ENCODE measurements around the gene ADI1. TPM values are rescaled to one million over a fixed set of nuclear protein-coding genes. Genes with fewer than 3 reads are reported as not detected.

ADI1 gene
- total RNA-seq, 4 donors from 2014 or later: 44.1 to 110 (median 78.1) TPM

GRCh38 chr2:3453190-3453999 lies 65.9 kb downstream of the ADI1 start:
- no peak overlapping the region for H3K4me3 ChIP-seq
- H3K9me3 ChIP-seq: no peaks in the 10 kb centered on the region
- H3K27me3 ChIP-seq: no peaks in the 10 kb centered on the region
- no peak for TF ChIP-seq EP300 (IDR thresholded peaks at IDR 0.05; ENCODE audit: low read depth)
- TF ChIP-seq, protein P1, sequence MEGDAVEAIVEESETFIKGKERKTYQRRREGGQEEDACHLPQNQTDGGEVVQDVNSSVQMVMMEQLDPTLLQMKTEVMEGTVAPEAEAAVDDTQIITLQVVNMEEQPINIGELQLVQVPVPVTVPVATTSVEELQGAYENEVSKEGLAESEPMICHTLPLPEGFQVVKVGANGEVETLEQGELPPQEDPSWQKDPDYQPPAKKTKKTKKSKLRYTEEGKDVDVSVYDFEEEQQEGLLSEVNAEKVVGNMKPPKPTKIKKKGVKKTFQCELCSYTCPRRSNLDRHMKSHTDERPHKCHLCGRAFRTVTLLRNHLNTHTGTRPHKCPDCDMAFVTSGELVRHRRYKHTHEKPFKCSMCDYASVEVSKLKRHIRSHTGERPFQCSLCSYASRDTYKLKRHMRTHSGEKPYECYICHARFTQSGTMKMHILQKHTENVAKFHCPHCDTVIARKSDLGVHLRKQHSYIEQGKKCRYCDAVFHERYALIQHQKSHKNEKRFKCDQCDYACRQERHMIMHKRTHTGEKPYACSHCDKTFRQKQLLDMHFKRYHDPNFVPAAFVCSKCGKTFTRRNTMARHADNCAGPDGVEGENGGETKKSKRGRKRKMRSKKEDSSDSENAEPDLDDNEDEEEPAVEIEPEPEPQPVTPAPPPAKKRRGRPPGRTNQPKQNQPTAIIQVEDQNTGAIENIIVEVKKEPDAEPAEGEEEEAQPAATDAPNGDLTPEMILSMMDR (IDR thresholded peaks at IDR 0.05): no peak
- TF ChIP-seq POLR2A (IDR thresholded peaks at IDR 0.05): no peak
- no peak for TF ChIP-seq POLR2AphosphoS5 (IDR thresholded peaks at IDR 0.05)
- H3K4me1 ChIP-seq: no peaks in the 10 kb centered on the region
- in situ Hi-C loops (cut with MboI; ENCODE audit: low pct_ligation_motif_present in 1 of 4, low pct_unique_long_range_greater_than_20kb in 1 of 4, low sequenced_read_pairs in 3 of 4): no loop called here
- intact Hi-C loops (cut with DNase I; ENCODE audit: low total_unique reads): no loop called here
- no peak for DNase-seq
- no peak overlapping the region for H3K27ac ChIP-seq
- peaks cover 0 to 14% (median 4%) of the 10 kb centered on the region in 4 donors for H3K36me3 ChIP-seq
- 76 to 86% methylated on average over 4 to 20 of the region's 20 CpGs for WGBS, 2 donors (ENCODE audit: low coverage in 1 of 2)

- Histone ChIP-seq H3K4me1 (no peaks in the 10 kb centered on the region), H3K27me3 (no peaks in the 10 kb centered on the region), H3K9me3 (no peaks in the 10 kb centered on the region), H3K4me3 (no peak overlapping the region), H3K27ac (no peak overlapping the region), H3K36me3 (peaks cover 0 to 13% (median under 1%) of the 10 kb centered on the region in 4 donors)
- 92% methylated on average over 17 of the region's 17 CpGs; no CpG with 5 or more reads in 1 of the 2 donors for WGBS, 2 donors (ENCODE audit: low coverage in 1 of 2)
- DNase-seq: no peak
- TF ChIP-seq POLR2A (IDR thresholded peaks at IDR 0.05) (no peak), EP300 (IDR thresholded peaks at IDR 0.05; ENCODE audit: low read depth) (no peak), POLR2AphosphoS5 (IDR thresholded peaks at IDR 0.05) (no peak)
- TF ChIP-seq, protein P1 (IDR thresholded peaks at IDR 0.05): no peak
- intact Hi-C loops (cut with DNase I; ENCODE audit: low total_unique reads): no loop called here
- in situ Hi-C loops (cut with MboI; ENCODE audit: low pct_ligation_motif_present in 1 of 4, low pct_unique_long_range_greater_than_20kb in 1 of 4, low sequenced_read_pairs in 3 of 4): no loop called here
Observed at GRCh38 chr2:3451926-3452671, 67.2 kb downstream of the ADI1 start.

- WGBS, 2 donors (ENCODE audit: low coverage in 1 of 2): 89 to 100% methylated on average over 1 to 4 of the region's 4 CpGs
- TF ChIP-seq POLR2A (IDR thresholded peaks at IDR 0.05) (no peak), POLR2AphosphoS5 (IDR thresholded peaks at IDR 0.05) (no peak), EP300 (IDR thresholded peaks at IDR 0.05; ENCODE audit: low read depth) (no peak)
- TF ChIP-seq, protein P1 (IDR thresholded peaks at IDR 0.05): no peak
- peaks cover 0 to 22% (median 3%) of the 10 kb centered on the region in 4 donors for H3K36me3 ChIP-seq
- H3K4me3 ChIP-seq: no peak overlapping the region
- in situ Hi-C loops (cut with MboI; ENCODE audit: low pct_ligation_motif_present in 1 of 4, low pct_unique_long_range_greater_than_20kb in 1 of 4, low sequenced_read_pairs in 3 of 4) (no loop called here), intact Hi-C loops (cut with DNase I; ENCODE audit: low total_unique reads) (no loop called here)
- no peaks in the 10 kb centered on the region for H3K27me3 ChIP-seq
- H3K4me1 ChIP-seq: no peaks in the 10 kb centered on the region
- H3K27ac ChIP-seq: no peak overlapping the region
- no peak for DNase-seq
- H3K9me3 ChIP-seq: no peaks in the 10 kb centered on the region
Observed at GRCh38 chr2:3451169-3451568, 68.2 kb downstream of the ADI1 start.

GRCh38 chr2:3450385-3451010 lies 68.8 kb downstream of the ADI1 start:
- no peak for DNase-seq
- TF ChIP-seq, protein P1 (IDR thresholded peaks at IDR 0.05): no peak
- TF ChIP-seq POLR2AphosphoS5 (IDR thresholded peaks at IDR 0.05) (no peak), POLR2A (IDR thresholded peaks at IDR 0.05) (no peak), EP300 (IDR thresholded peaks at IDR 0.05; ENCODE audit: low read depth) (no peak)
- Histone ChIP-seq H3K9me3 (no peaks in the 10 kb centered on the region), H3K36me3 (peaks cover 0 to 29% (median 6%) of the 10 kb centered on the region in 4 donors), H3K27me3 (no peaks in the 10 kb centered on the region), H3K4me3 (no peak overlapping the region), H3K27ac (no peak overlapping the region), H3K4me1 (no peaks in the 10 kb centered on the region)
- in situ Hi-C loops (cut with MboI; ENCODE audit: low pct_ligation_motif_present in 1 of 4, low pct_unique_long_range_greater_than_20kb in 1 of 4, low sequenced_read_pairs in 3 of 4): no loop called here
- 76% methylated on average over 16 of the region's 16 CpGs; no CpG with 5 or more reads in 1 of the 2 donors for WGBS, 2 donors (ENCODE audit: low coverage in 1 of 2)
- intact Hi-C loops (cut with DNase I; ENCODE audit: low total_unique reads): no loop called here

Measured in transverse colon (tissue), 4 donors.